HG03520 (cell line): ENCODE data around the gene SEZ6L2.
"Not testable (repeated sequence)": the region's sequence is repeated elsewhere in the genome, so short reads cannot be mapped to it uniquely, and the experiment has no call there.

Source experiments
- ATAC-seq: cut with Tn5 transposase; IDR thresholded peaks from one replicate; pipeline ENCODE4 v1.9.1; 2021; ENCODE audit warnings: mild to moderate bottlenecking, moderate library complexity; ENCODE audit not compliant: unreplicated experiment

SEZ6L2 gene

GRCh38 chr16:29891525-29892457 lies 7.6 kb downstream of the SEZ6L2 start:
- no peak for ATAC-seq

GRCh38 chr16:29889372-29889771 lies 10.0 kb downstream of the SEZ6L2 start:
- ATAC-seq, result not testable (repeated sequence)

GRCh38 chr16:29883987-29884386 lies 15.4 kb downstream of the SEZ6L2 start:
- no peak for ATAC-seq

GRCh38 chr16:29881050-29881449 lies 18.3 kb downstream of the SEZ6L2 start:
- no peak for ATAC-seq

GRCh38 chr16:29878172-29878571 lies 21.2 kb downstream of the SEZ6L2 start:
- ATAC-seq, result no peak

- ATAC-seq, result no peak
Observed at GRCh38 chr16:29877266-29877961, 21.9 kb downstream of the SEZ6L2 start.

- ATAC-seq, result no peak
Observed at GRCh38 chr16:29876594-29877249, 22.6 kb downstream of the SEZ6L2 start.

- no peak for ATAC-seq
Observed at GRCh38 chr16:29876217-29876593, 23.1 kb downstream of the SEZ6L2 start.

- no peak for ATAC-seq
Observed at GRCh38 chr16:29875206-29875605, 24.1 kb downstream of the SEZ6L2 start.

- no peak for ATAC-seq
Observed at GRCh38 chr16:29873319-29873718, 26.0 kb downstream of the SEZ6L2 start.

GRCh38 chr16:29871822-29872546 lies 27.4 kb downstream of the SEZ6L2 start:
- no peak for ATAC-seq

- not testable (repeated sequence) for ATAC-seq
Observed at GRCh38 chr16:29869067-29869466, 30.3 kb downstream of the SEZ6L2 start.

GRCh38 chr16:29868396-29869009 lies 30.8 kb downstream of the SEZ6L2 start:
- ATAC-seq, result no peak

- no peak for ATAC-seq
Observed at GRCh38 chr16:29864205-29864604, 35.1 kb downstream of the SEZ6L2 start.

GRCh38 chr16:29863669-29863984 lies 35.7 kb downstream of the SEZ6L2 start:
- no peak for ATAC-seq

- ATAC-seq, result peak; percentile 94
Observed at GRCh38 chr16:29862884-29863668, 36.3 kb downstream of the SEZ6L2 start, which contains the start of gene CDIPT. Gene CDIPT (minus strand): TSS chr16:29863226. CDS start chr16:29862857, 369 bp downstream.

- ATAC-seq, result no peak
Observed at GRCh38 chr16:29862383-29862883, 36.9 kb downstream of the SEZ6L2 start.

- no peak for ATAC-seq
Observed at GRCh38 chr16:29860218-29860617, 39.1 kb downstream of the SEZ6L2 start.

GRCh38 chr16:29858974-29859373 lies 40.4 kb downstream of the SEZ6L2 start:
- ATAC-seq, result no peak
